ENCODE data around the gene TPT1. TPM values are rescaled to one million over a fixed set of nuclear protein-coding genes. Genes with fewer than 3 reads are reported as not detected.

Gene TPT1
- polyA plus RNA-seq, 1 experiment: 7,581 TPM

- Histone ChIP-seq H3K9me3 (ENCODE audit: control insufficient read depth, insufficient read depth, low read length) (no peaks in the 10 kb centered on the region; the same call in 1 of the 2 replicates), H3K4me3 (ENCODE audit: low read depth, low read length) (peak overlapping the region; percentile 83), H3K27me3 (ENCODE audit: control insufficient read depth, insufficient read depth, low read length) (no peaks in the 10 kb centered on the region), H3K27ac (ENCODE audit: low read depth, low read length) (peak overlapping the region; percentile 96)
- ChIA-PET POLR2A (interaction anchor here (0.6 to 2.9 kb wide), 13 partner anchors 9 to 298 kb away, joined by 3 to 19 read pairs (median 3); partner anchors contain the start of gene COG3), CTCF (interaction anchor here (1.4 to 2.9 kb wide), 3 partner anchors 15 to 294 kb away, joined by 4 to 8 read pairs (median 7); no protein-coding TSS in a partner anchor)
- peak; percentile 85 for DNase-seq (ENCODE audit: low read depth, low spot score)
- TF ChIP-seq CTCF (IDR thresholded peaks at IDR 0.05; ENCODE audit: low read depth, low read length): peak; percentile 53
These were observed 455 bp downstream of the TPT1 start for GRCh38 chr13:45340422-45341033.

GRCh38 chr13:45339867-45340266 is 1.1 kb downstream of the TPT1 start:
- CTCF ChIA-PET: interaction anchor here (1.4 to 2.9 kb wide), 2 partner anchors 14 to 293 kb away, joined by 4 to 7 read pairs; no protein-coding TSS in a partner anchor

GRCh38 chr13:45339399-45339798 is 1.6 kb downstream of the TPT1 start:
- Histone ChIP-seq H3K9me3 (ENCODE audit: control insufficient read depth, insufficient read depth, low read length) (no peaks in the 10 kb centered on the region; the same call in 1 of the 2 replicates), H3K27me3 (ENCODE audit: control insufficient read depth, insufficient read depth, low read length) (no peaks in the 10 kb centered on the region), H3K4me3 (ENCODE audit: low read depth, low read length) (peak overlapping the region; percentile 83), H3K27ac (ENCODE audit: low read depth, low read length) (no peak overlapping the region)
- TF ChIP-seq CTCF (IDR thresholded peaks at IDR 0.05; ENCODE audit: low read depth, low read length): no peak
- no peak for DNase-seq (ENCODE audit: low read depth, low spot score)
- POLR2A ChIA-PET: interaction anchor here (0.7 to 2.9 kb wide), 2 partner anchors 8 to 29 kb away, joined by 4 to 19 read pairs; no protein-coding TSS in a partner anchor
- CTCF ChIA-PET: interaction anchor here (1.4 kb wide), 1 partner anchor 14 kb away, joined by 4 read pairs; no protein-coding TSS in a partner anchor

More at GRCh38 chr13:45339867-45340266, 1.1 kb downstream of the TPT1 start:
- peak overlapping the region; percentile 83 for H3K4me3 ChIP-seq (ENCODE audit: low read depth, low read length)
- no peak for TF ChIP-seq CTCF (IDR thresholded peaks at IDR 0.05; ENCODE audit: low read depth, low read length)
- no peak overlapping the region for H3K27ac ChIP-seq (ENCODE audit: low read depth, low read length)
- no peak for DNase-seq (ENCODE audit: low read depth, low spot score)
- no peaks in the 10 kb centered on the region; the same call in 1 of the 2 replicates for H3K9me3 ChIP-seq (ENCODE audit: control insufficient read depth, insufficient read depth, low read length)
- POLR2A ChIA-PET: interaction anchor here (0.6 to 2.9 kb wide), 10 partner anchors 8 to 298 kb away, joined by 3 to 19 read pairs (median 5); no protein-coding TSS in a partner anchor
- no peaks in the 10 kb centered on the region for H3K27me3 ChIP-seq (ENCODE audit: control insufficient read depth, insufficient read depth, low read length)

GRCh38 chr13:45337803-45338202 is 3.2 kb downstream of the TPT1 start:
- H3K27ac ChIP-seq (ENCODE audit: low read depth, low read length): no peak overlapping the region
- no peaks in the 10 kb centered on the region; the same call in 1 of the 2 replicates for H3K9me3 ChIP-seq (ENCODE audit: control insufficient read depth, insufficient read depth, low read length)
- CTCF ChIA-PET: interaction anchor here (1.0 kb wide), 1 partner anchor 26 kb away, joined by 3 read pairs; no protein-coding TSS in a partner anchor
- POLR2A ChIA-PET: interaction anchor here (1.3 kb wide), 1 partner anchor 9 kb away, joined by 5 read pairs; no protein-coding TSS in a partner anchor
- TF ChIP-seq CTCF (IDR thresholded peaks at IDR 0.05; ENCODE audit: low read depth, low read length): no peak
- H3K4me3 ChIP-seq (ENCODE audit: low read depth, low read length): peak overlapping the region; percentile 83
- DNase-seq (ENCODE audit: low read depth, low spot score): no peak
- no peaks in the 10 kb centered on the region for H3K27me3 ChIP-seq (ENCODE audit: control insufficient read depth, insufficient read depth, low read length)

- Histone ChIP-seq H3K27me3 (ENCODE audit: control insufficient read depth, insufficient read depth, low read length) (no peaks in the 10 kb centered on the region), H3K4me3 (ENCODE audit: low read depth, low read length) (peak overlapping the region; percentile 1; the same call in 1 of the 2 replicates), H3K27ac (ENCODE audit: low read depth, low read length) (no peak overlapping the region), H3K9me3 (ENCODE audit: control insufficient read depth, insufficient read depth, low read length) (no peaks in the 10 kb centered on the region; the same call in 1 of the 2 replicates)
- no peak for TF ChIP-seq CTCF (IDR thresholded peaks at IDR 0.05; ENCODE audit: low read depth, low read length)
- POLR2A ChIA-PET: interaction anchor here (1.3 kb wide), 1 partner anchor 8 kb away, joined by 5 read pairs; no protein-coding TSS in a partner anchor
- CTCF ChIA-PET: interaction anchor here (1.0 kb wide), 1 partner anchor 26 kb away, joined by 3 read pairs; no protein-coding TSS in a partner anchor
- no peak for DNase-seq (ENCODE audit: low read depth, low spot score)
These were observed 3.6 kb downstream of the TPT1 start for GRCh38 chr13:45337395-45337794.

Data from AG04450 (cell line).